Caco-2 (cell line): ENCODE data around the gene ENDOD1. TPM values are rescaled to one million over a fixed set of nuclear protein-coding genes. Genes with fewer than 3 reads are reported as not detected.

Experiments used
- BruUV-seq: library from RNA; stranded (reverse); fragments of 400-500 nt; replicated peaks from 2 replicates; lab custom pipeline; 2021; lab: Mats Ljungman, UMichigan
- CTCF ChIA-PET: fragments of 300-600 bp; sonication (Branson Sonifier 250); formaldehyde crosslinking; loops from one replicate; lab custom pipeline; 2022; ENCODE audit warnings: antibody characterized with exemption; lab: Charles Lee
- POLR2A ChIA-PET: fragments of 300-600 bp; sonication (Branson Sonifier 250); formaldehyde crosslinking; loops from one replicate; lab custom pipeline; 2022; ENCODE audit warnings: antibody characterized with exemption; lab: Charles Lee
- DNase-seq, 2 experiments: peaks; one replicate each; pipeline versions ENCODE4 v3.0.0 to v3.0.0-alpha.2; 2020 to 2022
- H3K27me3 ChIP-seq: replicated peaks from 2 replicates; pipeline ENCODE4 v1.6.0; 2011; ENCODE audit warnings: low read length; ENCODE audit not compliant: control insufficient read depth, insufficient read depth
- H3K36me3 ChIP-seq: 2 replicates; pipeline ENCODE4 v1.5.1; 2011; ENCODE audit warnings: low read length; ENCODE audit not compliant: control insufficient read depth, insufficient read depth
- H3K4me1 ChIP-seq: fragments of 250-450 bp; sonication (Bioruptor Pico); 2 replicates; pipeline ENCODE4 v1.5.1; 2020; ENCODE audit warnings: mild to moderate bottlenecking
- H3K4me3 ChIP-seq: 2 replicates; pipeline ENCODE4 v1.5.1; 2011; ENCODE audit warnings: low read depth, mild to moderate bottlenecking, control low read depth, low read length
- H3K9me3 ChIP-seq: fragments of 250-450 bp; sonication (Bioruptor Pico); 2 replicates; pipeline ENCODE4 v1.5.1; 2020; ENCODE audit warnings: mild to moderate bottlenecking, moderate library complexity
- H3K27ac Mint-ChIP-seq: one replicate; pipeline ENCODE4 v1.8.0; 2022; ENCODE audit warnings: mixed read lengths; ENCODE audit not compliant: unreplicated experiment
- H3K27me3 Mint-ChIP-seq: one replicate; pipeline ENCODE4 v1.8.0; 2022; ENCODE audit warnings: mixed read lengths; ENCODE audit not compliant: insufficient read depth, unreplicated experiment
- H3K36me3 Mint-ChIP-seq: one replicate; pipeline ENCODE4 v1.8.0; 2022; ENCODE audit warnings: mild to moderate bottlenecking, mixed read lengths; ENCODE audit not compliant: insufficient read depth, unreplicated experiment
- H3K4me1 Mint-ChIP-seq: one replicate; pipeline ENCODE4 v1.8.0; 2022; ENCODE audit warnings: low read depth, mixed read lengths; ENCODE audit not compliant: unreplicated experiment
- H3K4me3 Mint-ChIP-seq: one replicate; pipeline ENCODE4 v1.8.0; 2022; ENCODE audit warnings: mild to moderate bottlenecking, moderate library complexity, mixed read lengths; ENCODE audit not compliant: unreplicated experiment
- H3K9me3 Mint-ChIP-seq: one replicate; pipeline ENCODE4 v1.8.0; 2022; ENCODE audit warnings: mixed read lengths; ENCODE audit not compliant: unreplicated experiment
- intact Hi-C: fragments of 100-400 bp; cut with micrococcal nuclease; formaldehyde crosslinking; loops from one replicate; pipeline ENCODE4 v1.10.0; 2022; ENCODE audit not compliant: unreplicated experiment
- total RNA-seq: library from RNA; stranded (reverse); gene quantifications from 2 replicates; pipeline ENCODE4 v1.2.3, GENCODE V29; 2022
- TF ChIP-seq, protein P1 (sequence below), 2 experiments: fragments of 200-600 bp in 1 of 2; IDR thresholded peaks; 1 replicate in 1 of 2; 2 replicates in 1 of 2; pipeline versions ENCODE4 v1.5.1 to v1.8.0; 2011 to 2022; ENCODE audit warnings: antibody characterized with exemption in 1 of 2, control low read depth in 1 of 2, inconsistent platforms in 1 of 2, low read depth in 1 of 2, low read length in 1 of 2, mild to moderate bottlenecking in 1 of 2, moderate library complexity in 1 of 2; ENCODE audit not compliant: insufficient read depth in 1 of 2, severe bottlenecking in 1 of 2, unreplicated experiment in 1 of 2

Gene ENDOD1
- total RNA-seq, 1 experiment from 2014 or later = 22.7 TPM

- Mint-ChIP-seq H3K27ac (peak overlapping the region; percentile 99), H3K4me1 (peaks cover 15% of the 10 kb centered on the region), H3K9me3 (no peaks in the 10 kb centered on the region), H3K36me3 (peaks cover 35% of the 10 kb centered on the region), H3K4me3 (peak overlapping the region; percentile 100), H3K27me3 (peaks cover 6% of the 10 kb centered on the region)
- ChIA-PET POLR2A (interaction anchor here (0.7 to 3.3 kb wide), 13 partner anchors 9 to 1322 kb away, joined by 3 to 62 read pairs (median 5); partner anchors contain the start of genes CCDC82, CEP57, CWC15 and ENDOD1), CTCF (interaction anchor here (0.7 to 3.3 kb wide), 18 partner anchors 9 to 723 kb away, joined by 3 to 42 read pairs (median 4); partner anchors contain the start of genes CEP57, CWC15, ENDOD1 and KDM4D)
- Histone ChIP-seq H3K36me3 (no peaks in the 10 kb centered on the region), H3K27me3 (no peaks in the 10 kb centered on the region), H3K4me1 (peaks cover 12% of the 10 kb centered on the region), H3K9me3 (no peaks in the 10 kb centered on the region), H3K4me3 (peak overlapping the region; percentile 46)
- BruUV-seq = no TSS peak
- intact Hi-C loops = loop anchor here (1.0 to 10.0 kb wide), 9 partner anchors 21 to 1357 kb away; partner anchors contain the start of genes CEP57, CWC15, ENDOD1 and FUT4
- TF ChIP-seq, protein P1, sequence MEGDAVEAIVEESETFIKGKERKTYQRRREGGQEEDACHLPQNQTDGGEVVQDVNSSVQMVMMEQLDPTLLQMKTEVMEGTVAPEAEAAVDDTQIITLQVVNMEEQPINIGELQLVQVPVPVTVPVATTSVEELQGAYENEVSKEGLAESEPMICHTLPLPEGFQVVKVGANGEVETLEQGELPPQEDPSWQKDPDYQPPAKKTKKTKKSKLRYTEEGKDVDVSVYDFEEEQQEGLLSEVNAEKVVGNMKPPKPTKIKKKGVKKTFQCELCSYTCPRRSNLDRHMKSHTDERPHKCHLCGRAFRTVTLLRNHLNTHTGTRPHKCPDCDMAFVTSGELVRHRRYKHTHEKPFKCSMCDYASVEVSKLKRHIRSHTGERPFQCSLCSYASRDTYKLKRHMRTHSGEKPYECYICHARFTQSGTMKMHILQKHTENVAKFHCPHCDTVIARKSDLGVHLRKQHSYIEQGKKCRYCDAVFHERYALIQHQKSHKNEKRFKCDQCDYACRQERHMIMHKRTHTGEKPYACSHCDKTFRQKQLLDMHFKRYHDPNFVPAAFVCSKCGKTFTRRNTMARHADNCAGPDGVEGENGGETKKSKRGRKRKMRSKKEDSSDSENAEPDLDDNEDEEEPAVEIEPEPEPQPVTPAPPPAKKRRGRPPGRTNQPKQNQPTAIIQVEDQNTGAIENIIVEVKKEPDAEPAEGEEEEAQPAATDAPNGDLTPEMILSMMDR (IDR thresholded peaks at IDR 0.05; ENCODE audit: insufficient read depth in 1 of 2, low read depth in 1 of 2, low read length in 1 of 2, severe bottlenecking in 1 of 2, unreplicated experiment in 1 of 2) = no peak
- DNase-seq = no peak
Observed at GRCh38 chr11:95067841-95068219, 21.8 kb upstream of the ENDOD1 start.

DNA sequence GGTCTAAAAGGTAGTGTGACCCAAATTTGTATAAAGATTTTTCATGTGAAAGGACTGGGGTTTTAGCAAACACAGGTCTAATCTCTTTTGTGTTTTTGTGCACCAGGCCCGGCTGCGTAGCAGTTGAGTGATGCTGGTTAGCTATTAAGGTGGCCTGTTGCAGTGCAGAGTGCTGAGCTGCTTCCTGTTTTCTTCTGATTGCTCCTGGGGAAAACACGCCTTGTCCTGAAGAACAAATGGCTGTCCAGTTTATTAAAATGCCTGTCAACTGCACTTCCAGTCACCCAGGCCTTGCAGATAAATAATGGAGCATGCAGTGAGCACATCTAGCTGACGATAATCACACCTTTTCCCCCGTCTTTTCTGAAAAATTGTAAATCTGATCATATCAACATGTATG lies 21.1 kb upstream of the ENDOD1 start:
- peaks cover 2% of the 10 kb centered on the region for H3K27me3 Mint-ChIP-seq
- peak; percentile 89 to 92 for DNase-seq
- H3K9me3 Mint-ChIP-seq = no peaks in the 10 kb centered on the region
- no TSS peak for BruUV-seq
- Histone ChIP-seq H3K4me3 (peak overlapping the region; percentile 46), H3K27me3 (no peaks in the 10 kb centered on the region), H3K4me1 (peaks cover 12% of the 10 kb centered on the region), H3K9me3 (no peaks in the 10 kb centered on the region), H3K36me3 (no peaks in the 10 kb centered on the region)
- intact Hi-C loops = loop anchor here (1.0 to 10.0 kb wide), 7 partner anchors 21 to 1356 kb away; partner anchors contain the start of genes CEP57, CWC15, ENDOD1 and FUT4
- H3K36me3 Mint-ChIP-seq = peaks cover 35% of the 10 kb centered on the region
- TF ChIP-seq, protein P1 (IDR thresholded peaks at IDR 0.05; ENCODE audit: insufficient read depth in 1 of 2, low read depth in 1 of 2, low read length in 1 of 2, severe bottlenecking in 1 of 2, unreplicated experiment in 1 of 2) = no peak
- H3K4me3 Mint-ChIP-seq = peak overlapping the region; percentile 100
- peaks cover 15% of the 10 kb centered on the region for H3K4me1 Mint-ChIP-seq
- CTCF ChIA-PET = interaction anchor here (0.7 to 3.3 kb wide), 11 partner anchors 8 to 100 kb away, joined by 3 to 42 read pairs (median 7); partner anchors contain the start of gene ENDOD1
- peak overlapping the region; percentile 99 for H3K27ac Mint-ChIP-seq
- POLR2A ChIA-PET = interaction anchor here (0.7 to 3.3 kb wide), 5 partner anchors 16 to 722 kb away, joined by 4 to 62 read pairs (median 11); partner anchors contain the start of genes CEP57, CWC15, ENDOD1 and KDM4D

- Mint-ChIP-seq H3K27me3 (no peaks in the 10 kb centered on the region), H3K9me3 (no peaks in the 10 kb centered on the region), H3K4me3 (no peak overlapping the region), H3K27ac (no peak overlapping the region), H3K36me3 (peaks cover 35% of the 10 kb centered on the region), H3K4me1 (peaks cover 15% of the 10 kb centered on the region)
- no TSS peak for BruUV-seq
- no peak for DNase-seq
- intact Hi-C loops = no loop called here
- TF ChIP-seq, protein P1 (IDR thresholded peaks at IDR 0.05; ENCODE audit: insufficient read depth in 1 of 2, low read depth in 1 of 2, low read length in 1 of 2, severe bottlenecking in 1 of 2, unreplicated experiment in 1 of 2) = no peak
- POLR2A ChIA-PET = interaction anchor here (0.6 kb wide), 1 partner anchor 19 kb away, joined by 3 read pairs; the partner anchor contains the start of gene ENDOD1
- Histone ChIP-seq H3K9me3 (no peaks in the 10 kb centered on the region), H3K4me3 (no peak overlapping the region), H3K36me3 (no peaks in the 10 kb centered on the region), H3K27me3 (no peaks in the 10 kb centered on the region), H3K4me1 (peaks cover 12% of the 10 kb centered on the region)
- CTCF ChIA-PET = no interaction called here
Observed at GRCh38 chr11:95070471-95070870, 19.2 kb upstream of the ENDOD1 start.
